GM21786 (cell line): ENCODE data around the gene MTMR12.

Source experiments
- ATAC-seq: cut with Tn5 transposase; IDR thresholded peaks from one replicate; pipeline ENCODE4 v1.9.1; 2021; ENCODE audit not compliant: unreplicated experiment

The MTMR12 gene

GRCh38 chr5:32275396-32275741 is 37.4 kb downstream of the MTMR12 start:
- ATAC-seq, result no peak

- no peak for ATAC-seq
These were observed 38.0 kb downstream of the MTMR12 start for GRCh38 chr5:32274548-32275395.

- ATAC-seq, result no peak
These were observed 38.9 kb downstream of the MTMR12 start for GRCh38 chr5:32273821-32274220.

DNA sequence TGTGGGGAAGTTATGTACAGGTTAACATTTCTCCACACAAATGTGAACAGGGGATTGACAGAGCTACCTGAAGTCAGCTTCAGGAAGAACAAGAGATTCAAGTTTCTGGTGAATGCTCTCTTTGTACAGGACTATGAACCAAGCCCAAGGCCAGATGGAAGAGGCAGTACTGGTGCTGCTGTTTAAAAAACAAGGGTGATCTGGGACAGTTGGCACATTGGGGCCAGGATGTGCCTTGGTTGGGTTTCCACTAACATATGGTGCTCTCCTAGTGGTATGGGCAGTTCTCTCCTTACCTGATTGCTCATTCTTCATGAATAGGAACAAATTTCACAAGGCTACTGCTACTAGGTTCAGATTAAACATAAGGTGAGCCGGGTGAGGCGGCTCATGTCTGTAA is 40.0 kb downstream of the MTMR12 start:
- no peak for ATAC-seq

DNA sequence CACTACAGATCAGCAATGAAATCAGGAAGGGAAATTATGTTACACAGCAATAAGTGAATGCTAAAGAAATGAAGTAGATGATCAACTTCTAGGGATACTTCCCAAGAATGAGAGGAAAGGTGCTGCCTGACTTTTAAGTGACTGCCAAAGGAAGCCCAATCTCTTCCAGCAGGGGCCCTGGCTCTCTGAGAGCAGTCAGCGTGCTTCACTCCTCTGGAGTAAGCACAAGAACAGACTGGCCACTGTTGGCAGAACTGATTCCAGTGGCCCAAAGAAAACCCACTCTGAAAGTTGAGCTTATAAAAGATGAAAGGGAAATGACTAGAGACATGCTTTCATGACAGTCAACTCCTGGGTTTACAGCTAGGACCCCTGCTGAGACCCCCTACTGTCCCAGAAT is 41.8 kb downstream of the MTMR12 start:
- ATAC-seq, result no peak

DNA sequence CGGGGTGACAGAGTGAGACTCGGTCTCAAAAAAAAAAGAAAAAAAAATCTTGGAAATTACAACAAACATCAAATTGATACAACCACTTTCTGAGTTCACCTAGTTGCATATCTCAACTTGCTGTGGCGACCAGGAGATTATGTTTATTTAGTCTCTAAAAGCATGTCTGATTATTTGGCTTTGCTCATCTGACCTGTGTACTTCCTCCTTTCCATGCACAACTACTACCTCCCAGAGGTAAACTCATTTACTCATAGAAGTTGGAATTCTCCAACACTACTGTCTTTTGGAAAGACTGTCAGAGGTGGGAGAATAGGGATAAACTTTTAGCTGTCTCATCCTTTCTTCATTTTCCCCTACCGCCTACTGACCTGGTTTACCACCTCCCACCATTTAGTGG is 42.6 kb downstream of the MTMR12 start:
- no peak for ATAC-seq

DNA sequence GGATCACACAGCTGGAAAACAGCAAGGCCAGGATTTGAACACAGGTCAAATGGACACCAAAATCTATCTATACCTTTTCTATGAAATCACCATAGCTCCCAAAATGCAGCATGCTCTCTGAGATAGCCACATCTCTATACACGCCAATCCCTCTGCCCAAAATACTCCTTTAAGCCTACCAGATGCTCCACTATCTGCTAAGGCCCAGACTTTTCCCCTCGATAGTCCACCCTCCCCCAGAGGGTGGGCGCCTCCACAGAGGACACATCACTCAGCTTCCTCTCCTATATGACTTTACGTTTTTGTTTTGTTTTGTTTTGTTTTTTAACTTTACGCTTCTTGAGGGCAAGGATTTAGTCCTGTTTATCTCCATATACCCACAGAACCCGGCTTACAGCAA is 46.8 kb downstream of the MTMR12 start:
- no peak for ATAC-seq

GRCh38 chr5:32264957-32265572 is 47.7 kb downstream of the MTMR12 start:
- no peak for ATAC-seq

DNA sequence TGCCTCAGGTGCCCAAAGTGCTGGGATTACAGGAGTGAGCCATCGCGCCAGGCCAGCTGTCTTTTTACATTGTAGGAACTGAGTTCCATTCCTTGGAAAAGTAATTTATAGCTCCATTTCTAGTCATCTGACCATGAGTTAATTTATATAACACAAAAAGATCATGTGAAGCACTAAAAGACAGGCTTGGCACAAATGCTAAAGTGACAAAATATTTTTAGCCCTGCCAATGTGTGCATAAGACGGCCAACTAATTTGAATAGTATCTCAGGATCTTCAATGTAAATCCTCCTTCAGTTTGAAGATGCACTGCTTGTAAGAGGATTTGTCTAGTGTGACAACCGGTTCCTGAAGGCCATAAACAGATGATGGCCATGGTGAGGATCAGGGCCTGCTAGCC is 49.1 kb downstream of the MTMR12 start:
- no peak for ATAC-seq

- ATAC-seq, result peak; percentile 86
These were observed 51.5 kb downstream of the MTMR12 start for GRCh38 chr5:32261198-32261597.

DNA sequence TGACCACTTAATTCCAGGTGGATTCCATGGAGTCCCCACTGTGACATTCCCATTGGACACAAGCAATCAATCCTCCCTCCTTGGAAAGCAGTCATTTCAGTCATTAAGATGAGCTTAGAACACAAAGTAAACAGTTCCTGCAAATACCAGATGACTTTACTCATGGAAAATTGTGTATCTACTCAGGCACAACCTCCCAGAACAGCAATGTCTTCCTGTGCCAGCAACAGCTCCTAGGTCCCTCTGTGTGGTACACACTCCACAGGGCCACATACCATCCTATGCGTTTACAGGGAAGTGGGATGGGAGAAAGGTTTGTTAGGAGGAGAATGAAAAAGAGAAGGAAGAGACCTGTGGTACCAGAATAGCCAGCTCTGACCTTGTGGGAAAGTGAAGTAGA is 53.7 kb downstream of the MTMR12 start:
- ATAC-seq, result no peak

GRCh38 chr5:32258424-32258823 is 54.3 kb downstream of the MTMR12 start:
- ATAC-seq, result no peak

GRCh38 chr5:32255540-32255900 is 57.2 kb downstream of the MTMR12 start:
- no peak for ATAC-seq

DNA sequence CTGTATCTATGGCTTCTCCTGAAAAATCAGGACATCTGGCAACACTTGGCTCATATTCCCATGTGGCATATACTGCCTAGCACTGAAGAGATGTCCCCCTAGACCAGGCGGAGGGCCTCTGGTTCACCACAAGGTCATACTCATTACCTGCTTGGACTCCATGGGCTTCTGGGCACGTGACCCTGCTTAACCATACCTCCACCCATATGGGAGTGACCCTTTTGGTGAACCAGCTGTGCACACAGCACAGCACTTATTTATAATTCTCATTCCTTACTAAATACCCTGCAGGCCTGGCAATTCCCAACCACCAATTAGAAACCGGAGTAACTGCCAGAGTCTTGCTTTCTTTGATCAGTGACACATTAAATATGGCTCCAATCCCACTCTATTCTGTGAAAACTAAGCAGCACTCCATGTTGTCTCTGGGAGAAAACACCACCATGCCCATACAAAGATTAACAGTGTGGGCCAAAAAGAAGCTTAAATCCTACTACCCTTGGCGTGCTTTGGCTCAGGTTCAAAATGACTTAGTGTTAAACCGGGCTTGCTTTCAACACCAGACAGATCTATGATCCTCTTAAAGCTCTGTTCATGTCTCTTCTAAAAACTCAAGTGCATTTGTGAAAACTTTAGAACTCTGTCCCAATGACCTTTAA is 57.7 kb downstream of the MTMR12 start:
- no peak for ATAC-seq

- ATAC-seq, result no peak
These were observed 60.8 kb downstream of the MTMR12 start for GRCh38 chr5:32251871-32252458.

GRCh38 chr5:32249668-32250067 is 63.1 kb downstream of the MTMR12 start:
- ATAC-seq, result no peak

DNA sequence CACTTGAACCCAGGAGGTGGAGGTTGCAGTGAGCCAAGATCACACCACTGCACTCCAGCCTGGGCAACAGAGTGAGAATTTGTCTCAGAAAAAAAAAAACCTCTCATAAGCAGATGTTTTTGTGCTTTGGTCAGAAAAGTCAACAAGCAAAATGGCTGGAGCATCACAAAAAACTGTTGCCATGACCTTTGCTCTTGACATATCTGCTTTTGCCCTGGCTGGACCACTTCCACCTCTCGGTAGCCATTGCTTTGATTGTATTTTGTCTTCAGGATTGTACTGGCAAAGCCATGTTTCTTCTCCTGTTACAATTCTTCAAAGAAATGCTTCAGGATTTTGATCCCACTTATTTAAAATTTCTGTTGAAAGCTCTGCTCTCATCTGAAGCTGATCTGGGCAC is 67.0 kb downstream of the MTMR12 start:
- ATAC-seq, result no peak

- no peak for ATAC-seq
These were observed 68.7 kb downstream of the MTMR12 start for GRCh38 chr5:32244017-32244416.

GRCh38 chr5:32241034-32241783 is 71.5 kb downstream of the MTMR12 start:
- no peak for ATAC-seq

- ATAC-seq, result no peak
These were observed 73.4 kb downstream of the MTMR12 start for GRCh38 chr5:32239385-32239784.
